H1 (cell line): ENCODE results near the gene MFRP. TPM values are rescaled to one million over a fixed set of nuclear protein-coding genes. Genes with fewer than 3 reads are reported as not detected.

Experiments
- CTCF ChIA-PET: fragments of 300-600 bp; sonication (Branson Sonifier 250); formaldehyde crosslinking; loops from one replicate; lab custom pipeline; 2021; ENCODE audit not compliant: partially characterized antibody; lab: Charles Lee
- POLR2A ChIA-PET: fragments of 300-600 bp; sonication (Branson Sonifier 250); formaldehyde crosslinking; loops from one replicate; lab custom pipeline; 2021; ENCODE audit warnings: inconsistent platforms; ENCODE audit not compliant: partially characterized antibody; lab: Charles Lee
- DNase-seq, 2 experiments: peaks; one replicate each; pipeline versions ENCODE4 v3.0.0 to v3.0.0-alpha.2; 2010 to 2022; ENCODE audit warnings: low spot score in 2 of 2, low read depth in 1 of 2, mixed read lengths in 1 of 2
- FAIRE-seq: peaks from 2 replicates; lab custom pipeline; 2011; peaks lifted over from hg19 to GRCh38; lab: Jason Lieb, UNC
- H2AFZ ChIP-seq: 2 replicates; pipeline ENCODE4 v1.8.1; 2012; ENCODE audit warnings: low read length, inconsistent platforms
- H2AK5ac ChIP-seq: 2 replicates; pipeline ENCODE4 v1.6.1; 2013; ENCODE audit warnings: low read depth, low read length
- H2BK120ac ChIP-seq: replicated peaks from 2 replicates; pipeline ENCODE3; 2013; ENCODE audit warnings: low read depth, low read length, inconsistent platforms
- H2BK12ac ChIP-seq: 2 replicates; pipeline ENCODE4 v1.6.1; 2013; ENCODE audit warnings: low read depth, low read length
- H2BK15ac ChIP-seq: 2 replicates; pipeline ENCODE4 v1.6.1; 2013; ENCODE audit warnings: low read length
- H2BK20ac ChIP-seq: 2 replicates; pipeline ENCODE4 v1.6.1; 2013; ENCODE audit warnings: low read length
- H2BK5ac ChIP-seq: 2 replicates; pipeline ENCODE4 v1.6.1; 2013; ENCODE audit warnings: low read depth, low read length
- H3K14ac ChIP-seq: 2 replicates; pipeline ENCODE4 v1.6.1; 2013; ENCODE audit warnings: inconsistent platforms; ENCODE audit not compliant: insufficient read length
- H3K18ac ChIP-seq: 2 replicates; pipeline ENCODE4 v1.6.1; 2013; ENCODE audit warnings: low read length; ENCODE audit errors: extremely low read depth
- H3K23ac ChIP-seq: 2 replicates; pipeline ENCODE4 v1.6.1; 2013; ENCODE audit warnings: inconsistent platforms; ENCODE audit not compliant: insufficient read length
- H3K23me2 ChIP-seq: 2 replicates; pipeline ENCODE4 v1.6.1; 2013; ENCODE audit warnings: low read depth, low read length
- H3K27ac ChIP-seq: 2 replicates; pipeline ENCODE4 v1.6.1; 2011; ENCODE audit warnings: low read depth, low read length, inconsistent platforms
- H3K27me3 ChIP-seq, 4 experiments: replicated peaks in 1 of 4; 1 replicate in 1 of 4; 2 replicates in 3 of 4; pipeline versions ENCODE4 v1.6.1 to v1.8.1; 2011 to 2013; ENCODE audit warnings: low read length in 3 of 4, mild to moderate bottlenecking in 3 of 4, inconsistent platforms in 2 of 4, mixed read lengths in 2 of 4, moderate library complexity in 1 of 4; ENCODE audit not compliant: control insufficient read depth in 3 of 4, insufficient read depth in 3 of 4; ENCODE audit errors: extremely low read depth in 1 of 4
- H3K36me3 ChIP-seq, 4 experiments: 2 replicates each; pipeline versions ENCODE4 v1.6.1 to v1.8.1; 2011 to 2013; ENCODE audit warnings: mild to moderate bottlenecking in 4 of 4, low read length in 3 of 4, moderate library complexity in 2 of 4, control low read depth in 1 of 4, inconsistent platforms in 1 of 4; ENCODE audit not compliant: insufficient read depth in 4 of 4, control insufficient read depth in 2 of 4
- H3K4ac ChIP-seq: replicated peaks from 2 replicates; pipeline ENCODE3; 2013; ENCODE audit warnings: low read length, low read depth, mixed read lengths, inconsistent platforms; ENCODE audit not compliant: insufficient read length
- H3K4me1 ChIP-seq, 4 experiments: replicated peaks in 1 of 4; 1 replicate in 1 of 4; 2 replicates in 3 of 4; pipeline versions ENCODE4 v1.6.1 to v1.8.1; 2011 to 2013; ENCODE audit warnings: low read length in 3 of 4, inconsistent platforms in 2 of 4, mixed read lengths in 1 of 4; ENCODE audit not compliant: insufficient read depth in 4 of 4, control insufficient read depth in 3 of 4
- H3K4me2 ChIP-seq, 2 experiments: 2 replicates each; pipeline versions ENCODE4 v1.6.1 to v1.8.1; 2011 to 2013; ENCODE audit warnings: low read depth in 2 of 2, low read length in 2 of 2, control low read depth in 1 of 2, inconsistent platforms in 1 of 2, mild to moderate bottlenecking in 1 of 2; ENCODE audit not compliant: insufficient read depth in 1 of 2
- H3K4me3 ChIP-seq, 4 experiments: fragments of 200-600, 300-600 bp in 1 of 4; sonication (generic), shearing (Covaris generic), sonication (Bioruptor Twin) in 1 of 4; 2 replicates each; pipeline versions ENCODE4 v1.5.1 to v1.8.1; 2011 to 2016; ENCODE audit warnings: low read length in 4 of 4, low read depth in 3 of 4, control low read depth in 2 of 4, inconsistent platforms in 2 of 4, mild to moderate bottlenecking in 2 of 4, mixed read lengths in 1 of 4, moderate library complexity in 1 of 4; ENCODE audit not compliant: insufficient read depth in 2 of 4; ENCODE audit errors: extremely low read depth in 1 of 4
- H3K56ac ChIP-seq: replicated peaks from 2 replicates; pipeline ENCODE3; 2013; ENCODE audit warnings: low read depth, mild to moderate bottlenecking, mixed read lengths, low read length, inconsistent platforms; ENCODE audit not compliant: insufficient read length
- H3K79me1 ChIP-seq: 2 replicates; pipeline ENCODE4 v1.6.1; 2013; ENCODE audit warnings: low read depth, low read length, control low read depth
- H3K79me2 ChIP-seq, 2 experiments: 2 replicates each; pipeline versions ENCODE4 v1.6.1 to v1.8.1; 2012 to 2013; ENCODE audit warnings: low read length in 2 of 2, mild to moderate bottlenecking in 2 of 2, inconsistent platforms in 1 of 2; ENCODE audit not compliant: insufficient read depth in 2 of 2, control insufficient read depth in 1 of 2
- H3K9ac ChIP-seq, 4 experiments: replicated peaks in 1 of 4; 1 replicate in 1 of 4; 2 replicates in 3 of 4; pipeline versions ENCODE4 v1.6.1 to v1.8.1; 2011 to 2013; ENCODE audit warnings: low read depth in 3 of 4, low read length in 3 of 4, control low read depth in 2 of 4, mild to moderate bottlenecking in 2 of 4, moderate library complexity in 2 of 4, inconsistent platforms in 1 of 4; ENCODE audit errors: extremely low read depth in 1 of 4
- H3K9me3 ChIP-seq, 2 experiments: 2 replicates each; pipeline versions ENCODE4 v1.6.1 to v1.8.1; 2012 to 2013; ENCODE audit warnings: mild to moderate bottlenecking in 2 of 2, moderate library complexity in 2 of 2, control low read depth in 1 of 2, inconsistent platforms in 1 of 2, low read depth in 1 of 2, low read length in 1 of 2, mixed read lengths in 1 of 2; ENCODE audit not compliant: insufficient read depth in 2 of 2
- H4K20me1 ChIP-seq, 2 experiments: replicated peaks in 1 of 2; 2 replicates each; pipeline versions ENCODE3 to v1.8.1; 2011 to 2013; ENCODE audit warnings: inconsistent platforms in 2 of 2, low read length in 2 of 2, mild to moderate bottlenecking in 1 of 2; ENCODE audit not compliant: insufficient read depth in 2 of 2, control insufficient read depth in 1 of 2
- H4K5ac ChIP-seq: 2 replicates; pipeline ENCODE4 v1.6.1; 2013; ENCODE audit warnings: low read length, low read depth, mixed read lengths, inconsistent platforms; ENCODE audit not compliant: insufficient read length
- H4K8ac ChIP-seq: 2 replicates; pipeline ENCODE4 v1.8.0; 2013; ENCODE audit warnings: mild to moderate bottlenecking, moderate library complexity, low read length, inconsistent platforms; ENCODE audit not compliant: insufficient read depth; ENCODE audit errors: extremely low read depth
- H4K91ac ChIP-seq: replicated peaks from 2 replicates; pipeline ENCODE3; 2013; ENCODE audit warnings: low read length, mixed read lengths, inconsistent platforms; ENCODE audit not compliant: insufficient read length
- NANOG ChIP-seq: IDR thresholded peaks from 2 replicates; pipeline ENCODE4 v1.6.1; 2011; ENCODE audit warnings: low read length, low read depth, mild to moderate bottlenecking, inconsistent platforms; ENCODE audit not compliant: insufficient read depth, poor library complexity, severe bottlenecking
- WGBS, 2 experiments: shearing (Covaris generic) in 1 of 2; methylation state at CpG; one replicate each; pipeline versions ENCODE4 v1.1.6 to v1.1.7; 2013 to 2015; ENCODE audit warnings: low lambda C conversion rate in 2 of 2, mixed read lengths in 2 of 2, inconsistent platforms in 1 of 2, low coverage in 1 of 2, missing lambda C conversion rate in 1 of 2; ENCODE audit not compliant: insufficient replicate concordance in 2 of 2, insufficient coverage in 1 of 2, insufficient read length in 1 of 2; ENCODE audit errors: extremely low coverage in 1 of 2, missing lambda C conversion rate in 1 of 2; 5-methylcytosine and 5-hydroxymethylcytosine counted together
- polyA plus RNA-seq, 7 experiments: library from polyadenylated mRNA; depleted of rRNA in 3 of 7; stranded (reverse) in 5 of 7; unstranded in 2 of 7; fragments of >200 nt in 5 of 7; fragments of 200-250 nt in 2 of 7; gene quantifications; 1 replicate in 5 of 7; 2 replicates in 1 of 7; 4 replicates in 1 of 7; pipeline versions ENCODE4 v1.2.1 to v1.2.3, GENCODE V29; 2011 to 2013; ENCODE audit warnings: missing spikeins in 2 of 7, mixed read lengths in 2 of 7
- total RNA-seq: library from RNA; stranded (reverse); fragmentation: NEBNext Ultra II Directional; extraction: Animal tissue kit (Norgen Biotek cat#: 25700); gene quantifications from 2 replicates; pipeline ENCODE4 v1.2.1, GENCODE V29; 2021

Gene MFRP
- total and polyA plus RNA-seq, 2 of the 8 experiments (the other 6 are each of a cell fraction or from before 2014, with no cell fraction given), result 0.02 TPM; not detected in 1

- Histone ChIP-seq H3K4me1 (peaks cover 0 to 21% (median 15%) of the 10 kb centered on the region in 4 experiments; a peak in 6 of 7 replicates), H2AFZ (no peak overlapping the region), H3K27ac (no peak overlapping the region), H3K14ac (no peak overlapping the region), H3K9ac (no peak overlapping the region), H3K79me2 (no peaks in the 10 kb centered on the region), H3K4me2 (no peak overlapping the region), H3K36me3 (no peaks in the 10 kb centered on the region), H3K27me3 (peaks cover 16 to 30% (median 28%) of the 10 kb centered on the region in 4 experiments), H2BK120ac (no peak overlapping the region), H3K79me1 (no peaks in the 10 kb centered on the region), H3K4me3 (no peak overlapping the region), H3K56ac (no peak overlapping the region), H4K91ac (no peak overlapping the region), H4K20me1 (peaks cover 2 to 11% of the 10 kb centered on the region in 2 experiments), H2BK15ac (peak overlapping the region; percentile 88; the same call in 1 of the 2 replicates), H2AK5ac (no peak overlapping the region), H2BK12ac (peak overlapping the region; percentile 14; the same call in 1 of the 2 replicates), H4K5ac (no peak overlapping the region), H3K4ac (no peak overlapping the region), H3K9me3 (no peaks in the 10 kb centered on the region; a peak in 1 of 4 replicates), H3K18ac (0 out of 2 replicates have a peak overlapping the region, but pooled peaks have one; percentile 15), H3K23me2 (peaks cover 4% of the 10 kb centered on the region; the same call in 1 of the 2 replicates), H2BK20ac (no peak overlapping the region), H4K8ac (no peak overlapping the region), H3K23ac (no peak overlapping the region), H2BK5ac (no peak overlapping the region)
- ChIA-PET POLR2A (interaction anchor here (1.0 to 1.8 kb wide), 3 partner anchors 8 to 194 kb away, joined by 3 to 5 read pairs (median 5); no protein-coding TSS in a partner anchor), CTCF (interaction anchor here (0.9 to 26.3 kb wide), 13 partner anchors 8 to 238 kb away, joined by 3 to 474 read pairs (median 5); partner anchors contain the start of genes C1QTNF5, MFRP, THY1 and USP2)
- DNase-seq (no peak), FAIRE-seq (no peak)
- TF ChIP-seq NANOG, result no peak
- WGBS, 2 experiments, result 85% methylated on average over 9 of the region's 9 CpGs; no CpG with 5 or more reads in 1 of the 2 experiments
Measured at GRCh38 chr11:119367661-119368120, 21.2 kb upstream of the MFRP start.
